Measurements from ENCODE around the gene SCT.
"Not testable (repeated sequence)": the region's sequence is repeated elsewhere in the genome, so short reads cannot be mapped to it uniquely, and the experiment has no call there.

SCT gene, protein sequence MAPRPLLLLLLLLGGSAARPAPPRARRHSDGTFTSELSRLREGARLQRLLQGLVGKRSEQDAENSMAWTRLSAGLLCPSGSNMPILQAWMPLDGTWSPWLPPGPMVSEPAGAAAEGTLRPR

DNA sequence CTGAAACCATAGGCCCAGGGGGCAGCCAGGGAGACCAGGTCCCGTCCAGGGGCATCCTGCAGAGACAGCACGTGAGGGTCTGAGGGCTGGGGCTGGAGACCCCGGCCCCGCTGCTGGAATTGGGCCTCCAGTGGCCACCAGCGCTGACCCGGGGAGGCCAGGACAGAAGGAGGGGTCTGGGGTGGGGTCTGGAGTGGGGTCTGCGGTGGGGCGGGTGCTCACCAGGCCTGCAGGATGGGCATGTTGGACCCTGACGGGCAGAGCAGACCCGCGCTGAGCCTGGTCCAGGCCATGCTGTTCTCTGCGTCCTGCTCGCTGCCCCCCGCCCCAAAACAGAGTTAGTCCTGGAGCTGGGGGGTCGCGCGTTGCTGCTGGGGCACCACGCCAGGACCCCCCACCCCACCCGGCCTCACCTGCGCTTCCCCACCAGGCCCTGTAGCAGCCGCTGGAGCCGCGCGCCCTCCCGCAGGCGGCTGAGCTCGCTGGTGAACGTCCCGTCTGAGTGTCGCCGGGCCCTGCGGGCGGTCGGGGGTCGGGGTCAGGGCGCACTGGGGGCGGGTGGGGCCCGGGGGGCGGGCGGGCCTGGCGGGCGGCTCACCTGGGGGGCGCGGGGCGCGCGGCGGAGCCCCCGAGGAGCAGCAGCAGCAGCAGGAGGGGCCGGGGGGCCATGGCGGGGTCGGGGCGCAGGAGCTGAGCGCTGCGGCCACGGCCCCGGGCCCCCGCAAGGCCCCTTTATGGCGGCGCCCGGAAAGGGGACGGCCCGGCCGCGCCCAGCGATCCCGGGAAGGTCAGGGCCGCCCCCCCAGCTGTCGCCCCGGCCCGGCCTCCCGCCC lies at the start of gene SCT:
SCT (minus strand) TSS at position 707 of the 833 bp plus-strand sequence; CDS start at position 669, 38 bp downstream.
- DNase-seq (ENCODE audit: low spot score): no peak

DNA sequence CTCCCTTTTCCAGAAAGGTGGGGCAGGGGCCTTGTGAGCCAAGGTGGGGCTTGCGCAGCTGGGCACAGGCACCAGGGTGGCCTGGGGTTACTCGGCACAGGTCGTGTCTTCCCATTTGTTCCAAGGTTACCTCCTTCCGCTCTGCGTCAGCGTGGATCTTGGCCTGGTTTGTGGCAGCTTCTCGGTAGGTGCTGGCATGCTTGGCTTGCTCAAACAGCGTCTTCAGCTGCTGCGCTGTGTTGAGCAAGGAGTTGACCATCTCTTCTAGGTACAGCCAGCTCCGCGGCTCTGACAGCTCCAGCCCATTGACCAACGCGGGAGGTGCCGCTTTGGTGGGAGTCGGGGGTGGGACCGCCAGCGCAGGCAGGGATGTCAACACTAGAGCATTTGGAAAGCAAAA lies 47.4 kb upstream of the SCT start:
- no peak for DNase-seq (ENCODE audit: low spot score)

GRCh38 chr11:673866-674265 lies 46.9 kb upstream of the SCT start:
- no peak for DNase-seq (ENCODE audit: low spot score)

GRCh38 chr11:665704-666281 lies 38.8 kb upstream of the SCT start:
- DNase-seq (ENCODE audit: low spot score): no peak

DNA sequence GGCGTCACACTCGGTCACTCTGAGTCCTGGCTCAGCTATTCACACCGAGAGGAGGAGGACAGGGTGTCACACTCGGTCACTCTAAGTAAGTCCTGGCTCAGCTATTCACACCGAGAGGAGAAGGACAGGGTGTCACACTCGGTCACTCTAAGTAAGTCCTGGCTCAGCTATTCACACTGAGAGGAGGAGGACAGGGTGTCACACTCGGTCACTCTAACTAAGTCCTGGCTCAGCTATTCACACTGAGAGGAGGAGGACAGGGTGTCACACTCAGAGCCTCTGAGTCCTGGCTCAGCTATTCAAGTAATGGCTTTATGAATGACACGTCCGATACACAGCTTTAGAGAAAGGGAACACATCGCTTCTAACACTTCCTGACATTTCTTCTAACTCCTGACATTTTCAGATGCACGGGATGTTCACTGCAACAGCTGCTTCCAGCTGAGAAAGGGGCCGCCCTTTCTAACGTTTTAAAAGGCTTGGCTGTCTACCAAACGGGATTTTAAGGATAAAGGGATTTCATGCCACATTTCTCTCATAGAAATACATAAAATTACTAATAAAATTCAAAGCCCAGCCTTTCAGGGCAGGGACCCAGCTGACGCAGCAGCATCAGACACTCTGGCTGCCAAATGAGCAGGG lies 38.2 kb upstream of the SCT start:
- DNase-seq (ENCODE audit: low spot score): no peak

DNA sequence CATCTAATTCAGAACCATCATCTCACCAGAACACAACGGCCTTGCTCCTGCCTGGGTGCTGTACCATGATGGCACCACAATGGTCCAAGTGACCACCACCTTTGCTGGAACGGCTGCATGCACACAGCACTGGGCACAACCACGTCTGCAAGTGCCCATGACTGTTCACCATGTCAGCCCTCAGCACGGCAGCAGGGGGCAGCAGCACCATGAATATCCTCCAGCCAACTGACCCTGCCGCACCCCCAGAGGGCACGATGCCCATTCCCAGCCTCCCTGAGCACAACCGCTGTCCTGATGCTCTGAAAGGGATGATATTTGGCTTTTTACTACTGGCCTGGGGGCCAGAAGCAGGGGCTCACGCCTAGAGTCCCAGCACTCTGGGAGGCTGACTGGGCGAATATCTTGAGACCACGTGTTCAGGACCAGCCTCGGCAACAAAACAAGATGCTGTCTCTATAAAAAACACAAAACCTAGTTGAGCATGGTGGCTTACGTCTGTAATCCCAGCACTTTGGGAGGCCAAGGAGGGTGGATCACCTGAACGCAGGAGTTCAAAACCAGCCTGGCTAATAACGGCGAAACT lies 35.8 kb upstream of the SCT start:
- peak; percentile 22 for DNase-seq (ENCODE audit: low spot score)

DNA sequence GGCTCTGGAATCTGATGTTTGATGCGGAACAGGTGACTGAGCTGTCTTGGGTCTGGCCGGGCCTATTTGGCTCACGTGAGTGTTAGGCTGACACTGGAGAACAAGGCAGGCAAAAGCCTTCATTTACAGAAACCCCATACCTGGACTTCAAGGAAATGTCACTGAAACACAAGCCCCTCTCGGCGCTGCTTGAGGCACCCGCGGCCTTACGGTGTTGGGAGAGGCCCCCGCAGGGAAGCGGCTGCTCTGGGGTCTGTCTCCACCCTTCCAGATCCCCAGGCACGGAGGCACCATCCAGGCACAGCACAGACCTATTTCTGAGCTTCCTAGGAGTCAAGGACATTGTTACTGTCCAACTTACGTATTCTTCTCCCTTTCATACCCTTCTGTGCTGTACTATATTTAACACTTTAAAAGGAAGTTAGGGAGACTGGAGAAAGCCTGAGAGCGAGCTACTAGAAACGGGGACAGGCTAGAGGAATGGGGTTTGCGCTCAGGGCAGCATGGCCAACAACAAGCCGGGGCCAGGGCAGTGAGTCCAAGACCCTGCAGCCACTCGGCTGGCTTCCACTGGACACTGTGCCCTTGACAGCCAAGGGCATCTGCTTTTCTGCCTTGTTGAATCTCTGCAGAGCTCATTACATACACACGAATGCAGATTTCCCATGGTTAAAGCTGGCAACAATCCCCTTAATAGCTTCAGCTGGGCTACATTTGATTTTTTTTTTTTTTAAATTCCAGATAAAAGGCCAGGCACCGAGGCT lies 33.9 kb upstream of the SCT start:
- no peak for DNase-seq (ENCODE audit: low spot score)

DNA sequence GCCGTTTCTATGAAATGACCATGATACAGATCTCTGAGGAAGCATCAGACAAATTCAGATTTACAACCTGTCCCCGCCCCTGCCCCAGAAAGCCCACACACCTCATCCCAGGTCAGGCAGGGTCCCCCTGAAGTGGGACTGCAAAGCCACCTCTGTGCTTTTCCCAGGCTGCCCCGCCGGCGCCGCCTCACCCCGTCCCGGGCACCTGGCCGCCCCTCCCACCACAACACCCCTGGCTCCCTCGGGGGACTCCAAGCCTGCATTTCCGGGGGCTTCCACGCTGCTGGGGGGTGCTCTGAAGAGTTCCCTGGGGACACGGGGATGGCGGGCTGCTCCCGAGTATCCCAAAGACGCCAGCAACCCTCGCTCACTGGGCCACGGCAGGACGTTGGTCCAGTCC lies 33.3 kb upstream of the SCT start:
- no peak for DNase-seq (ENCODE audit: low spot score)

GRCh38 chr11:659532-660085 lies 32.6 kb upstream of the SCT start:
- no peak for DNase-seq (ENCODE audit: low spot score)

DNA sequence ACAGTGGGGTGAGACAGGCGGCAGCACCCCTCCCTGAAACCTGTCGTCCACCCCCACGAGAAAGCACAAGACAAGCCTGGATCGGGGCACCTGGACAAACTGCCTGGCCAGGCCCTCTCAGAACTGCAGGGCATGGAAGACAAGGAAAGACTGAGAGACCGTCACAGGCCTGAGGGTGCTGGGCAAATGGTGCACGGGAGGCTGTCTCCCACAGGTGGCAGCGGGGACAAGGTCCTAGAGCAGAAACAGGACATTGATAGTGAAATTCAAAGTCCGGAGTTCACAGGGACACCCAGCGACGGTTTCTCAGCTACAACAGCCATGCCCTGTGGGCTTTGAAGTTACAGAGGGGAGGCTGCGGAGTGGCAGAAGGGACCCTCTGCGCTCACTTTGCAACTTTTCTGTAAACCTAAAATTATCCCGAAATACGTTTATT lies 30.7 kb upstream of the SCT start:
- DNase-seq (ENCODE audit: low spot score): no peak

- DNase-seq (ENCODE audit: low spot score): no peak
Observed at GRCh38 chr11:656866-657265, 29.9 kb upstream of the SCT start.

- DNase-seq (ENCODE audit: low spot score): no peak
Observed at GRCh38 chr11:656426-656825, 29.4 kb upstream of the SCT start.

DNA sequence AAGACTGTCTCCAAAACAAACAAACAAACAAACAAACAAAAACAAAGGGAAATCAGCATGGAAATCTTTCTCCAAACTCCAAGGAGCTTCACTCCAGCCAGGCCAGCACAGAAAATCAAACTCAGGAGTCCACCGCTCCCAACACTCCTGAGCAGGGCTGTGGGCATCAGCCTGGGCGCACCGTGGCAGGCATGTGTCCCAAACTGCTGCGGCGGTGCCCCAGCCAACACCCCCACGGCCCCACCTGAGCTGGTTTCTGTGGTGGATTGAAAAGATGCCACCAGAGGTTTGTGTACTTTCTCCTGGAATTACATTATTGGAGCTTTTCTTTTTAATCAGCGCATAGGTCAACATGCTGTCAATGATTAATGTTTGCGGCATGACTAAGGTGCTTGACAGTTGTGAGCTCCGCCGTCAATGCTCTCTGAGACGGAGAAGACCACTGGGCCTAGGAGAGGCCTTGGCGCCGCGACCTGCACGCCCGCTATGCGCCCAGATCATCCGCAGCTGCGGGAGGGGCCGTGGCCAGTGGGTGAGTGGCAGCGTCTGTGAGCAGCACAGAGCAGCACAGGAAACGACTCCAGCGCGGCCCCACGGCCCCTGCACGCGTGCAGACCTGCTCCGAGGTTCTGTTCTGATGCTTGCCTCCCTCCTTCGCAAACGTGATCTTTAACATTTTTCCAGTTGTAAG lies 28.2 kb upstream of the SCT start:
- no peak for DNase-seq (ENCODE audit: low spot score)

GRCh38 chr11:654444-654843 lies 27.5 kb upstream of the SCT start:
- not testable (repeated sequence) for DNase-seq (ENCODE audit: low spot score)

GRCh38 chr11:653837-654236 lies 26.9 kb upstream of the SCT start:
- DNase-seq (ENCODE audit: low spot score): no peak

DNA sequence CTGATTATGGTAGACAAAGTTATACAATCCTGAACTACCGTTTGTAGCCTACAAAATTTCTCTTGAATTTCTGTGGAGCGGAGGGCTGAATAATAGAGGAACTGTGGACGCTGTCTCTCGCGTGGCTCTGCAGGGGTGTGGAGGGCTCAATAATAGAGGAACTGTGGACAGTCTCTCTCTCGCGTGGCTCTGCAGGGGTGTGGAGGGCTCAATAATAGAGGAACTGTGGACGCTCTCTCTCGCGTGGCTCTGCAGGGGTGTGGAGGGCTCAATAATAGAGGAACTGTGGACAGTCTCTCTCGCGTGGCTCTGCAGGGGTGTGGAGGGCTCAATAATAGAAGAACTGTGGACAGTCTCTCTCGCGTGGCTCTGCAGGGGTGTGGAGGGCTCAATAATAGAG lies 26.2 kb upstream of the SCT start:
- not testable (repeated sequence) for DNase-seq (ENCODE audit: low spot score)

DNA sequence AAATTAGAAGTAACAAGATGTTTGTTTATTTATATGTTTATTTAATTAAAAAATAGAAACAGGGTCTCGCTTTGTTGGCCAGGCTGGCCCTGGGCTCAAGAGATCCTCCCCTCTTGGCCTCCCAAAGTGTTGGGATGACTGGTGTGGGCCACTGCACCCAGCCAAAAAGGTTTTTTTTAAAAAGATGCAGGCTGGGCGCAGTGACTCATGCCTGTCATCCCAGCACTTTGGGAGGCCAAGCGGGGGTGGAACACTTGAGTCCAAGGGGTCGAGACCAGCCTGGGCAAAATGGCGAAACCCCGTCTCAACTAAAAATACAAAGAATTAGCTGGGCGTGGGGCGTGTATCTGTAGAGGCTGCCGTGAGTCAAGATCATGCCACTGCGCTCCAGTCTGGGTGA lies 23.5 kb upstream of the SCT start:
- DNase-seq (ENCODE audit: low spot score): no peak

GRCh38 chr11:647672-648158 lies 20.7 kb upstream of the SCT start:
- not testable (repeated sequence) for DNase-seq (ENCODE audit: low spot score)

DNA sequence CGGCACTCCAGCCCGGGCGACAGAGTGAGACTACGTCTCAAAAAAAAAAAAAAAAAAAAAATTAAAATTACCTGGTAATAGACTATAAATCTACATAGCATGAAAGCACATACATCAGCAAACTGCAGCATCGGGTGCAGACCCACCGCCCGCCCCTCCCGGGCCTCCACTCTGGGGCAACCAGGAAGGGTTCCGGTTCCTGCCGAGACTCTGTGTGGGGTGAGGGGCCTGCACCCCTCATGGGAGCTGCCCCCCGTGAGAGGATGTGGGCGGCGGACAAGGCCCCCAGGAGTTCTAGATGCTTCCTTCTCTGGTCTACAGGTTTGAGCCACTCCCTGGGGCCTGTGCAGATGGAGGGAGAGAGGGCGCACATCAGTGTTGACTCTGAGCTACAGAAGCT lies 19.2 kb upstream of the SCT start:
- DNase-seq (ENCODE audit: low spot score): no peak

DNA sequence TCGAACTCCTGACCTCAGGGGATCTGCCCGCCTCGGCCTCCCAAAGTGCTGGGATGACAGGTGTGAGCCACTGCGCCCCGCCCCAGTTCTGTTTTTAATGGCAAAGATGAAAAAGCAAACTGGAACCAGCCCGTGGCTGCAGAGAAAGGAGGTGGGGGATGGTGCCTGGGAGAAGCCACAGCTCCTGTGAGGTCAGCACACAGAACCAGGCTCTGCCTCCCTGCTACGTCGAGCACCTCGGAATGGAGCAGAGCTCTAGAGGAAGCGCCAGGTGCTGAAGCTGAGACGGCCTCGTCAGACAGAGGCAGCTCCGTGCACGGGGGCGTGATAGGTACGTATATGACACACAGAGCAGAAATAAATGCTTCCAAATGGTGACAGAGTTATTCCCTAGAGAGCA lies 18.6 kb upstream of the SCT start:
- no peak for DNase-seq (ENCODE audit: low spot score)
